KMS-11 (cell line): Measurements from ENCODE around the gene IP6K1.

Experiments used
- H2AFZ ChIP-seq: fragments of 200-600 bp; sonication (generic); 2 replicates; pipeline ENCODE4 v1.6.1; 2016; ENCODE audit warnings: antibody characterized with exemption, mixed run types, low read depth
- H3K27ac ChIP-seq: fragments of 200-600 bp; sonication (generic); 2 replicates; pipeline ENCODE4 v1.6.1; 2016; ENCODE audit warnings: mild to moderate bottlenecking, mixed run types
- H3K27me3 ChIP-seq: fragments of 200-600 bp; sonication (generic); 2 replicates; pipeline ENCODE4 v1.6.1; 2017; ENCODE audit warnings: mild to moderate bottlenecking, low read depth, mixed run types, moderate library complexity; ENCODE audit not compliant: insufficient read depth
- H3K36me3 ChIP-seq: fragments of 200-600 bp; sonication (generic); 2 replicates; pipeline ENCODE4 v1.6.1; 2017; ENCODE audit warnings: mild to moderate bottlenecking, mixed run types; ENCODE audit not compliant: insufficient read depth
- H3K4me1 ChIP-seq: fragments of 200-600 bp; sonication (generic); 2 replicates; pipeline ENCODE4 v1.6.1; 2016; ENCODE audit warnings: mild to moderate bottlenecking, low read depth, mixed run types; ENCODE audit not compliant: poor library complexity, severe bottlenecking
- H3K4me2 ChIP-seq: fragments of 200-600 bp; sonication (generic); 2 replicates; pipeline ENCODE4 v1.7.0; 2016; ENCODE audit warnings: mild to moderate bottlenecking, mixed run types
- H3K4me3 ChIP-seq: fragments of 200-600 bp; sonication (generic); IDR thresholded peaks from 2 replicates; pipeline ENCODE4 v1.6.1; 2017; ENCODE audit warnings: low read depth, low read length, mixed read lengths; ENCODE audit not compliant: insufficient read depth
- H3K79me2 ChIP-seq: fragments of 200-600 bp; sonication (generic); 2 replicates; pipeline ENCODE4 v1.6.1; 2016; ENCODE audit warnings: low read depth, mixed run types; ENCODE audit not compliant: insufficient read depth
- H3K9ac ChIP-seq: fragments of 200-600 bp; sonication (generic); 2 replicates; pipeline ENCODE4 v1.6.1; 2016; ENCODE audit warnings: mild to moderate bottlenecking, mixed run types
- H4K20me1 ChIP-seq: fragments of 200-600 bp; sonication (generic); 2 replicates; pipeline ENCODE4 v1.6.1; 2016; ENCODE audit warnings: mild to moderate bottlenecking, mixed run types; ENCODE audit not compliant: insufficient read depth
- CTCF ChIP-seq: fragments of 200-600 bp; sonication (generic); conservative IDR thresholded peaks from 2 replicates; pipeline ENCODE4 v1.6.1; 2017; ENCODE audit warnings: low read depth, mild to moderate bottlenecking, antibody characterized with exemption, low read length, moderate library complexity, mixed read lengths

Gene IP6K1

GRCh38 chr3:49772703-49773102 is 13.6 kb downstream of the IP6K1 start:
- H4K20me1 ChIP-seq = no peaks in the 10 kb centered on the region
- H3K36me3 ChIP-seq = no peaks in the 10 kb centered on the region
- no peak overlapping the region for H2AFZ ChIP-seq
- no peak overlapping the region for H3K27ac ChIP-seq
- H3K27me3 ChIP-seq = no peaks in the 10 kb centered on the region
- no peak overlapping the region for H3K9ac ChIP-seq
- H3K79me2 ChIP-seq = peaks cover 44% of the 10 kb centered on the region
- H3K4me1 ChIP-seq = peaks cover 7% of the 10 kb centered on the region
- no peak overlapping the region for H3K4me3 ChIP-seq
- TF ChIP-seq CTCF = no peak
- H3K4me2 ChIP-seq = no peak overlapping the region

GRCh38 chr3:49771340-49771938 is 14.9 kb downstream of the IP6K1 start:
- H3K36me3 ChIP-seq = no peaks in the 10 kb centered on the region
- no peak overlapping the region for H3K4me3 ChIP-seq
- TF ChIP-seq CTCF = no peak
- no peak overlapping the region for H3K4me2 ChIP-seq
- no peak overlapping the region for H3K27ac ChIP-seq
- H4K20me1 ChIP-seq = no peaks in the 10 kb centered on the region
- H2AFZ ChIP-seq = no peak overlapping the region
- no peaks in the 10 kb centered on the region for H3K27me3 ChIP-seq
- H3K4me1 ChIP-seq = peaks cover 7% of the 10 kb centered on the region
- peaks cover 45% of the 10 kb centered on the region for H3K79me2 ChIP-seq
- H3K9ac ChIP-seq = no peak overlapping the region

GRCh38 chr3:49769926-49770325 is 16.4 kb downstream of the IP6K1 start:
- Histone ChIP-seq H3K79me2 (peaks cover 55% of the 10 kb centered on the region), H3K4me3 (no peak overlapping the region), H2AFZ (no peak overlapping the region), H3K27me3 (no peaks in the 10 kb centered on the region), H3K27ac (no peak overlapping the region), H3K4me2 (no peak overlapping the region), H4K20me1 (no peaks in the 10 kb centered on the region), H3K4me1 (peaks cover 7% of the 10 kb centered on the region), H3K36me3 (no peaks in the 10 kb centered on the region), H3K9ac (no peak overlapping the region)
- no peak for TF ChIP-seq CTCF

- no peak for TF ChIP-seq CTCF
- no peak overlapping the region for H3K4me2 ChIP-seq
Measured at GRCh38 chr3:49769286-49769915, 16.9 kb downstream of the IP6K1 start.

More at GRCh38 chr3:49769286-49769915, 16.9 kb downstream of the IP6K1 start:
- peaks cover 60% of the 10 kb centered on the region for H3K79me2 ChIP-seq
- H3K27me3 ChIP-seq = no peaks in the 10 kb centered on the region
- H3K36me3 ChIP-seq = no peaks in the 10 kb centered on the region
- peaks cover 7% of the 10 kb centered on the region for H3K4me1 ChIP-seq
- H3K4me3 ChIP-seq = no peak overlapping the region
- no peak overlapping the region for H3K27ac ChIP-seq
- no peak overlapping the region for H3K9ac ChIP-seq
- H2AFZ ChIP-seq = no peak overlapping the region
- H4K20me1 ChIP-seq = no peaks in the 10 kb centered on the region
